HFFc6 (cell line): Measurements from ENCODE around the gene MSMP. TPM values are rescaled to one million over a fixed set of nuclear protein-coding genes. Genes with fewer than 3 reads are reported as not detected.

Experiments
- DNase-seq: peaks from one replicate; pipeline ENCODE4 v3.0.0-alpha.2; 2018
- H3K27ac Mint-ChIP-seq: 2 replicates; pipeline ENCODE4 v1.8.0; 2020; ENCODE audit warnings: mild to moderate bottlenecking, mixed read lengths
- H3K27me3 Mint-ChIP-seq: 2 replicates; pipeline ENCODE4 v1.8.0; 2021; ENCODE audit warnings: mild to moderate bottlenecking, moderate library complexity, mixed read lengths; ENCODE audit not compliant: insufficient read depth
- H3K36me3 Mint-ChIP-seq: 2 replicates; pipeline ENCODE4 v1.8.0; 2021; ENCODE audit warnings: low read depth, mixed read lengths
- H3K4me1 Mint-ChIP-seq: 2 replicates; pipeline ENCODE4 v1.8.0; 2020; ENCODE audit warnings: low read depth, mixed read lengths
- H3K4me3 Mint-ChIP-seq: 2 replicates; pipeline ENCODE4 v1.8.0; 2020; ENCODE audit warnings: mild to moderate bottlenecking, moderate library complexity, mixed read lengths
- H3K9me3 Mint-ChIP-seq: 2 replicates; pipeline ENCODE4 v1.8.0; 2020; ENCODE audit warnings: mild to moderate bottlenecking, mixed read lengths
- total RNA-seq, 6 experiments: library from RNA; stranded (reverse); fragmentation: NEBNext Ultra II Directional; extraction: Animal tissue kit (Norgen Biotek cat#: 25700); gene quantifications; 2 replicates in 1 of 6; 3 replicates in 5 of 6; pipeline ENCODE4 v1.2.3, GENCODE V29; 2021
- TF ChIP-seq, protein P1 (sequence below): fragments of 200-600 bp; sonication (generic); IDR thresholded peaks from 2 replicates; pipeline ENCODE4 v1.5.0; 2021; ENCODE audit warnings: antibody characterized with exemption, mild to moderate bottlenecking

Gene MSMP
- total RNA-seq, 6 experiments from 2014 or later: not detected

GRCh38 chr9:35760651-35761050 is 6.6 kb upstream of the MSMP start:
- H3K9me3 Mint-ChIP-seq: no peaks in the 10 kb centered on the region
- H3K4me1 Mint-ChIP-seq: peaks cover 24% of the 10 kb centered on the region
- DNase-seq: no peak
- TF ChIP-seq, protein P1, sequence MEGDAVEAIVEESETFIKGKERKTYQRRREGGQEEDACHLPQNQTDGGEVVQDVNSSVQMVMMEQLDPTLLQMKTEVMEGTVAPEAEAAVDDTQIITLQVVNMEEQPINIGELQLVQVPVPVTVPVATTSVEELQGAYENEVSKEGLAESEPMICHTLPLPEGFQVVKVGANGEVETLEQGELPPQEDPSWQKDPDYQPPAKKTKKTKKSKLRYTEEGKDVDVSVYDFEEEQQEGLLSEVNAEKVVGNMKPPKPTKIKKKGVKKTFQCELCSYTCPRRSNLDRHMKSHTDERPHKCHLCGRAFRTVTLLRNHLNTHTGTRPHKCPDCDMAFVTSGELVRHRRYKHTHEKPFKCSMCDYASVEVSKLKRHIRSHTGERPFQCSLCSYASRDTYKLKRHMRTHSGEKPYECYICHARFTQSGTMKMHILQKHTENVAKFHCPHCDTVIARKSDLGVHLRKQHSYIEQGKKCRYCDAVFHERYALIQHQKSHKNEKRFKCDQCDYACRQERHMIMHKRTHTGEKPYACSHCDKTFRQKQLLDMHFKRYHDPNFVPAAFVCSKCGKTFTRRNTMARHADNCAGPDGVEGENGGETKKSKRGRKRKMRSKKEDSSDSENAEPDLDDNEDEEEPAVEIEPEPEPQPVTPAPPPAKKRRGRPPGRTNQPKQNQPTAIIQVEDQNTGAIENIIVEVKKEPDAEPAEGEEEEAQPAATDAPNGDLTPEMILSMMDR: no peak
- H3K36me3 Mint-ChIP-seq: peaks cover 5% of the 10 kb centered on the region
- H3K4me3 Mint-ChIP-seq: no peak overlapping the region
- no peak overlapping the region for H3K27ac Mint-ChIP-seq
- H3K27me3 Mint-ChIP-seq: peaks cover 12% of the 10 kb centered on the region

- H3K9me3 Mint-ChIP-seq: no peaks in the 10 kb centered on the region
- H3K36me3 Mint-ChIP-seq: peaks cover 5% of the 10 kb centered on the region
- H3K4me3 Mint-ChIP-seq: no peak overlapping the region
- peaks cover 25% of the 10 kb centered on the region for H3K4me1 Mint-ChIP-seq
- no peak for DNase-seq
- no peak overlapping the region for H3K27ac Mint-ChIP-seq
- H3K27me3 Mint-ChIP-seq: peaks cover 11% of the 10 kb centered on the region
- TF ChIP-seq, protein P1: no peak
Measured at GRCh38 chr9:35759795-35760194, 5.7 kb upstream of the MSMP start.

GRCh38 chr9:35758475-35759050 is 4.5 kb upstream of the MSMP start:
- Mint-ChIP-seq H3K4me1 (peaks cover 25% of the 10 kb centered on the region), H3K4me3 (no peak overlapping the region), H3K27ac (no peak overlapping the region), H3K36me3 (peaks cover 9% of the 10 kb centered on the region), H3K27me3 (peaks cover 6% of the 10 kb centered on the region), H3K9me3 (no peaks in the 10 kb centered on the region)
- TF ChIP-seq, protein P1: no peak
- no peak for DNase-seq

DNA sequence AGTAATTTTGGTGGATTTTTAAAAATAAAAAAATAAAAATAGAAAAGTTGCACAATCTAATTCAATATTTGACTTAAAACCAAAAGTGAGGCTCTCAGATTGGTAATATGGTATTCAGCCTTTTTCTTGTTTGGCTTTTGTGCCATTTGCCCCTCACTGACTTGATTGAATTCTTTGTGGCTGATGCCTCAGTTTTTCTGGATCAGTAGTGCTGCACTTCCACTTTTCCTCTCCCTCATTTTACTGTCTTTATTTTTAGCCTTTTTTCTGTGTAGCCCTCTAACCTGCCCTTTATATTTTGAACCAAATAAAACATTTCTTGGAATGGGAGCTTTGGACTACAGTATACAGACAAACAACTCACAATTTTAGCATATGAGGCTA is 3.8 kb upstream of the MSMP start:
- no peak for DNase-seq
- Mint-ChIP-seq H3K4me3 (no peak overlapping the region), H3K4me1 (peaks cover 25% of the 10 kb centered on the region), H3K36me3 (peaks cover 14% of the 10 kb centered on the region), H3K9me3 (no peaks in the 10 kb centered on the region), H3K27ac (no peak overlapping the region; the same call in 1 of the 2 replicates), H3K27me3 (peaks cover 6% of the 10 kb centered on the region)
- TF ChIP-seq, protein P1: no peak

GRCh38 chr9:35757226-35757891 is 3.3 kb upstream of the MSMP start:
- H3K27ac Mint-ChIP-seq: no peak overlapping the region; the same call in 1 of the 2 replicates
- peaks cover 6% of the 10 kb centered on the region for H3K27me3 Mint-ChIP-seq
- peak overlapping the region; percentile 72 for H3K4me3 Mint-ChIP-seq
- no peaks in the 10 kb centered on the region for H3K9me3 Mint-ChIP-seq
- peaks cover 25% of the 10 kb centered on the region for H3K4me1 Mint-ChIP-seq
- TF ChIP-seq, protein P1: no peak
- DNase-seq: no peak
- H3K36me3 Mint-ChIP-seq: peaks cover 19% of the 10 kb centered on the region
